OCI-LY1 (cell line): Measurements from ENCODE around the gene SYNGAP1.
A peak's percentile ranks its signal among the peaks of the same experiment; 100 is the strongest.

Experiments
- H2AFZ ChIP-seq: fragments of 200-600 bp; sonication (generic), shearing (Covaris generic); 2 replicates; pipeline ENCODE4 v1.6.0; 2014; ENCODE audit warnings: antibody characterized with exemption, mild to moderate bottlenecking, low read length
- H3F3A ChIP-seq: fragments of 200-600 bp; sonication (generic), shearing (Covaris generic); 2 replicates; pipeline ENCODE4 v1.6.0; 2014; ENCODE audit warnings: mild to moderate bottlenecking, antibody characterized with exemption, low read length, moderate library complexity; ENCODE audit not compliant: insufficient read depth
- H3K27ac ChIP-seq: fragments of 200-600 bp; sonication (generic); 2 replicates; pipeline ENCODE4 v1.5.1; 2014; ENCODE audit warnings: low read length, mixed run types, mild to moderate bottlenecking, low read depth; ENCODE audit not compliant: poor library complexity, severe bottlenecking
- H3K27me3 ChIP-seq: fragments of 200-600 bp; sonication (generic); 2 replicates; pipeline ENCODE4 v1.6.0; 2014; ENCODE audit warnings: antibody characterized with exemption, mild to moderate bottlenecking, low read length, moderate library complexity; ENCODE audit not compliant: insufficient read depth
- H3K36me3 ChIP-seq: fragments of 200-600 bp; sonication (generic); 2 replicates; pipeline ENCODE4 v1.6.1; 2014; ENCODE audit warnings: mild to moderate bottlenecking, antibody characterized with exemption, low read length, moderate library complexity, mixed read lengths; ENCODE audit not compliant: insufficient read depth
- H3K4me1 ChIP-seq: fragments of 200-600 bp; sonication (generic); 2 replicates; pipeline ENCODE4 v1.5.1; 2014; ENCODE audit warnings: mild to moderate bottlenecking, low read length, moderate library complexity; ENCODE audit not compliant: insufficient read depth, severe bottlenecking
- H3K4me2 ChIP-seq: fragments of 200-600 bp; sonication (generic), shearing (Covaris generic); 2 replicates; pipeline ENCODE4 v1.6.1; 2014; ENCODE audit warnings: low read length
- H3K4me3 ChIP-seq: fragments of 200-600 bp; sonication (generic); 2 replicates; pipeline ENCODE4 v1.5.1; 2014; ENCODE audit warnings: low read length, low read depth, mild to moderate bottlenecking, mixed read lengths; ENCODE audit not compliant: poor library complexity, severe bottlenecking
- H3K79me2 ChIP-seq: fragments of 200-600 bp; shearing (Covaris generic); 2 replicates; pipeline ENCODE4 v1.6.1; 2016; ENCODE audit warnings: mixed run types, low read length, mixed read lengths; ENCODE audit not compliant: insufficient read depth
- H3K9ac ChIP-seq: fragments of 200-600 bp; sonication (generic), shearing (Covaris generic); 2 replicates; pipeline ENCODE4 v1.6.1; 2014; ENCODE audit warnings: mild to moderate bottlenecking, low read length, mixed read lengths
- H3K9me2 ChIP-seq: fragments of 200-600 bp; sonication (generic), shearing (Covaris generic); 2 replicates; pipeline ENCODE4 v1.6.1; 2014; ENCODE audit warnings: low read depth, mild to moderate bottlenecking, low read length, mixed read lengths
- H3K9me3 ChIP-seq: fragments of 200-600 bp; shearing (Covaris generic); 2 replicates; pipeline ENCODE4 v1.6.1; 2014; ENCODE audit warnings: low read length, mixed read lengths
- H4K20me1 ChIP-seq: fragments of 200-600 bp; sonication (generic), shearing (Covaris generic); 2 replicates; pipeline ENCODE4 v1.6.0; 2016; ENCODE audit warnings: mild to moderate bottlenecking, low read length; ENCODE audit not compliant: insufficient read depth
- CTCF ChIP-seq: fragments of 200-600 bp; sonication (generic), shearing (Covaris generic); IDR thresholded peaks from 2 replicates; pipeline ENCODE4 v1.5.1; 2017; ENCODE audit warnings: mild to moderate bottlenecking, antibody characterized with exemption, low read length, moderate library complexity, mixed read lengths
- EZH2 ChIP-seq: fragments of 200-600 bp; sonication (generic), shearing (Covaris generic); IDR thresholded peaks from 2 replicates; pipeline ENCODE4 v1.8.0; 2017; ENCODE audit warnings: borderline replicate concordance, mixed run types, mild to moderate bottlenecking, antibody characterized with exemption, low read length, moderate library complexity, mixed read lengths

The SYNGAP1 gene

GRCh38 chr6:33430334-33430733, 10.5 kb downstream of the SYNGAP1 start:
- 0 out of 2 replicates have a peak, but pooled peaks cover 3% of the 10 kb centered on the region for H3K36me3 ChIP-seq
- H3K9me3 ChIP-seq = no peaks in the 10 kb centered on the region
- peak overlapping the region; percentile 31 for H3K4me3 ChIP-seq
- no peaks in the 10 kb centered on the region for H3K79me2 ChIP-seq
- H3K27ac ChIP-seq = peak overlapping the region; percentile 60
- H3K9ac ChIP-seq = peak overlapping the region; percentile 3; the same call in 1 of the 2 replicates
- H3F3A ChIP-seq = 0 out of 2 replicates have a peak, but pooled peaks cover 5% of the 10 kb centered on the region
- H3K4me2 ChIP-seq = peak overlapping the region; percentile 80
- peaks cover 63% of the 10 kb centered on the region for H3K4me1 ChIP-seq
- TF ChIP-seq EZH2 = no peak
- TF ChIP-seq CTCF = no peak
- H2AFZ ChIP-seq = no peak overlapping the region
- no peaks in the 10 kb centered on the region for H3K27me3 ChIP-seq
- H3K9me2 ChIP-seq = no peaks in the 10 kb centered on the region
- no peaks in the 10 kb centered on the region for H4K20me1 ChIP-seq

- peak overlapping the region; percentile 31 for H3K4me3 ChIP-seq
- peaks cover 57% of the 10 kb centered on the region for H3K4me1 ChIP-seq
These were observed 11.4 kb downstream of the SYNGAP1 start for GRCh38 chr6:33430991-33431879.

More at GRCh38 chr6:33430991-33431879, 11.4 kb downstream of the SYNGAP1 start:
- Histone ChIP-seq H3K9ac (peak overlapping the region; percentile 39; the same call in 1 of the 2 replicates), H3K79me2 (no peaks in the 10 kb centered on the region), H3K4me2 (peak overlapping the region; percentile 80), H4K20me1 (no peaks in the 10 kb centered on the region), H3K9me2 (no peaks in the 10 kb centered on the region), H3K9me3 (no peaks in the 10 kb centered on the region), H3K27me3 (no peaks in the 10 kb centered on the region), H3K27ac (peak overlapping the region; percentile 60), H3K36me3 (0 out of 2 replicates have a peak, but pooled peaks cover 11% of the 10 kb centered on the region), H2AFZ (no peak overlapping the region), H3F3A (0 out of 2 replicates have a peak, but pooled peaks cover 5% of the 10 kb centered on the region)
- TF ChIP-seq CTCF (no peak), EZH2 (no peak)
